SJCRH30 (cell line): ENCODE data around the gene CAMTA1. TPM values are rescaled to one million over a fixed set of nuclear protein-coding genes. Genes with fewer than 3 reads are reported as not detected.
A peak's percentile ranks its signal among the peaks of the same experiment; 100 is the strongest.

Experiments used
- DNase-seq, 2 experiments: peaks; one replicate each; pipeline ENCODE4 v3.0.0-alpha.2; 2015 to 2020
- H3K27ac ChIP-seq: fragments of 250-450 bp; sonication (Bioruptor Pico); 2 replicates; pipeline ENCODE4 v1.5.1; 2020; ENCODE audit warnings: mild to moderate bottlenecking, moderate library complexity
- H3K27me3 ChIP-seq: fragments of 250-450 bp; sonication (Bioruptor Pico); 2 replicates; pipeline ENCODE4 v1.5.1; 2020; ENCODE audit warnings: mild to moderate bottlenecking, moderate library complexity
- H3K36me3 ChIP-seq: fragments of 250-450 bp; sonication (Bioruptor Pico); 2 replicates; pipeline ENCODE4 v1.5.1; 2020; ENCODE audit warnings: mild to moderate bottlenecking, moderate library complexity
- H3K4me1 ChIP-seq: fragments of 250-450 bp; sonication (Bioruptor Pico); 2 replicates; pipeline ENCODE4 v1.5.1; 2020; ENCODE audit warnings: mild to moderate bottlenecking, moderate library complexity
- H3K4me3 ChIP-seq: fragments of 250-450 bp; sonication (Bioruptor Pico); 2 replicates; pipeline ENCODE4 v1.5.1; 2020; ENCODE audit warnings: mild to moderate bottlenecking, moderate library complexity
- H3K9me3 ChIP-seq: fragments of 250-450 bp; sonication (Bioruptor Pico); replicated peaks from 2 replicates; pipeline ENCODE4 v1.5.1; 2020; ENCODE audit warnings: mild to moderate bottlenecking, moderate library complexity
- total RNA-seq: library from RNA; depleted of rRNA; stranded (reverse); fragments of >200 nt; shearing (Covaris generic); gene quantifications from 2 replicates; pipeline ENCODE4 v1.2.3, GENCODE V29; 2014

The CAMTA1 gene
- total RNA-seq, 1 experiment from 2014 or later = 153 TPM

DNA sequence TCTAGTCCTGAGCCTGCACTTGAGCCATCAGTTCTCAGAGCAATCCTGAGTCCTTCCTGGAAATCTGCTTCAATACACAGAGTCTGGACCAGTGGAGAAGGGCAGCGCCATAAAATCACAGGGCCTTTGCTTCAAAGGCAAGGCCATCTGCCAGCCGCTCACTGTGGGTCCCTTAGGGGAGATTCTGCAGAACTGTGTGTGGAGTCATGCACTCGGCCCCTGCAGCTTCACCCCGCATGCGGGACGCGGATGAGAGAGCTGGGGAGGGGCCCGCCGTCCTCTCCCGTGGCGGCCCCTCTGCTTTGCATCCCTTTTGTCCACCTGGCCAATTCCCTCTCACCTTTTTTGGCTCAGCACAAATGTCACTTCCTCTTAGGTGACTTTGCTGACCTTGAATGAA lies 674.7 kb downstream of the CAMTA1 start:
- Histone ChIP-seq H3K27me3 (peaks cover 4% of the 10 kb centered on the region; the same call in 1 of the 2 replicates), H3K27ac (no peak overlapping the region), H3K4me1 (peaks cover 16% of the 10 kb centered on the region; the same call in 1 of the 2 replicates), H3K9me3 (no peaks in the 10 kb centered on the region), H3K4me3 (no peak overlapping the region), H3K36me3 (no peaks in the 10 kb centered on the region)
- no peak for DNase-seq

DNA sequence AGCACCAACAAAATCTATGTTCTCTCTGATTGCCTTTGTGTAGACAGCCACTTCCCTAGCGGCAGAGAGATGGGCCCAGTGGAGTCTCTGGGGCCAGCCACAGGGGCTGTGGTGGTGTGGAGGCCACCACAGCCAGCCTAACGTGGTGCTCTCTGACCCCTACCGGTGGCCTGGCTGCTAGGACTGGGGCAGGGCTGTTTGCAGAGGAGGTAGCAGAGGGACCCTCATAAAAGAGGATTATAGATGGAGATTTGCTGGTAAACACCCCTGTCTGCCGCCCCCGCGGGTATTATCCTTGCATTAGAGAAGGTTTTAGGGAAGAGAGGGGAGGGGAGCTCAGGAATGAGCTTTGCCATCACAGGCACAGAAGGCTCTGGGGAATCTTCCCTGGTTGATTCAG lies 675.6 kb downstream of the CAMTA1 start:
- Histone ChIP-seq H3K36me3 (no peaks in the 10 kb centered on the region), H3K4me1 (peaks cover 8% of the 10 kb centered on the region; the same call in 1 of the 2 replicates), H3K27me3 (no peaks in the 10 kb centered on the region; the same call in 1 of the 2 replicates), H3K27ac (no peak overlapping the region), H3K4me3 (no peak overlapping the region), H3K9me3 (no peaks in the 10 kb centered on the region)
- DNase-seq = no peak

DNA sequence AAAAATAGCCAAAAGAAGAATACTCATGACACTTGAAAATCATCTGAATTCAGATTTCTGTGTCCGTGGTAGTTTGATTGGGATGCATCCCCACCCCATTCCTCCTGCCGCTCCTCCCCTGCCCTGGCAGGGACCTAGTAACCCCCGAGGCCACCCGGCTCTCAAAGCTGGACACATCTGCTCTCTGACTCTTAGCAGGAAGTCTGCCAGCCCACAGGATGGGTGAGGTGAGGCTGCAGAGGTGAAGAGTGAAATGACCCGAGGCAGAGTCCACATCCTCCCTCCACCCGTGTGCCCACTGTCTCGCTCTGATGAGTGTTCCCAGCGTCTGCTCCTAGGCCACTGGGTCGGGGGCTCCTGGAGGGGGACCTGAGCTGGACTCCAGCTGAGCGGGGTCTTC lies 677.4 kb downstream of the CAMTA1 start:
- Histone ChIP-seq H3K27ac (no peak overlapping the region), H3K4me1 (peaks cover 7% of the 10 kb centered on the region; the same call in 1 of the 2 replicates), H3K9me3 (no peaks in the 10 kb centered on the region), H3K27me3 (no peaks in the 10 kb centered on the region), H3K4me3 (no peak overlapping the region), H3K36me3 (no peaks in the 10 kb centered on the region)
- no peak for DNase-seq

DNA sequence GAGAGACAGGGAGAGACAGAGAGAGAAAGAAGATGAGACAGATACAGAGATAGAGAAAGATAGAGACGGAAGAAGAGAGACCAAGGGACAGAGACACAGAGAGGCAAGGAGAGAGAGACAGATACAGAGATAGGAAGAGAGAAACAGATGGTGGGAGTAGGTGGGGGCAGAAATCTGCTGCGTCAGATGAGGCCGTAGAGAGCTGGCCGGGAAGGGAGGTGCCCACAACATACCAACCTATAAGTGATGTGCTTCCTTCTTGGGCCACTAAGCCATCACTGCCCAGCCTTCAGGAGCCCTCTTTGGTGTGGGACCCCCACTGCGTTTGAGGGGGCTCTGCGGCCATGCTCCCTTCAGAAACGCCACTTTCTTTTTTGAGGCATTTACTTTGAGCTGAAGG lies 678.3 kb downstream of the CAMTA1 start:
- no peak overlapping the region for H3K27ac ChIP-seq
- H3K27me3 ChIP-seq = no peaks in the 10 kb centered on the region
- peaks cover 13% of the 10 kb centered on the region for H3K4me1 ChIP-seq
- H3K9me3 ChIP-seq = no peaks in the 10 kb centered on the region
- H3K4me3 ChIP-seq = no peak overlapping the region
- no peak for DNase-seq
- H3K36me3 ChIP-seq = no peaks in the 10 kb centered on the region

DNA sequence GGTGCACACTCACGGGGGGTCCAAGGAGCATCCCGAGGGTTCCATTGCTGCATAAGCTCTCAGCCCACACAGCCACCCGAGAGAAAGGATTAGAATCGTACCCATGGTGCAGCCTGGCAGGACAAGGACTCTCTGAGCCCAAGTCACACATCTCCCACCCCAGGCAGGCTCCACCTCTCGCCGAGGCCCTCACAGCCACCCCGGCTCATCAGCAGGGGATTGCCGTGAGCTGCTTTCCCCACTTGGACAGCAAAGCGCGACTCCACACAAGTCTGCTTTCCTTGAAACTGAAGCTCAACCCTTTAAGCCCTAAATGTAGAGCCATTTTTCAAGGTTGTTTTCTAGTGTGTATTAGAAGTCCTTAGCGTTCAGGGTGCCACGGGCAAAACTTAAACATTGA lies 679.5 kb downstream of the CAMTA1 start:
- no peaks in the 10 kb centered on the region for H3K9me3 ChIP-seq
- H3K4me3 ChIP-seq = no peak overlapping the region
- H3K27ac ChIP-seq = no peak overlapping the region
- no peaks in the 10 kb centered on the region for H3K27me3 ChIP-seq
- no peaks in the 10 kb centered on the region for H3K36me3 ChIP-seq
- H3K4me1 ChIP-seq = peaks cover 25% of the 10 kb centered on the region
- DNase-seq = no peak

DNA sequence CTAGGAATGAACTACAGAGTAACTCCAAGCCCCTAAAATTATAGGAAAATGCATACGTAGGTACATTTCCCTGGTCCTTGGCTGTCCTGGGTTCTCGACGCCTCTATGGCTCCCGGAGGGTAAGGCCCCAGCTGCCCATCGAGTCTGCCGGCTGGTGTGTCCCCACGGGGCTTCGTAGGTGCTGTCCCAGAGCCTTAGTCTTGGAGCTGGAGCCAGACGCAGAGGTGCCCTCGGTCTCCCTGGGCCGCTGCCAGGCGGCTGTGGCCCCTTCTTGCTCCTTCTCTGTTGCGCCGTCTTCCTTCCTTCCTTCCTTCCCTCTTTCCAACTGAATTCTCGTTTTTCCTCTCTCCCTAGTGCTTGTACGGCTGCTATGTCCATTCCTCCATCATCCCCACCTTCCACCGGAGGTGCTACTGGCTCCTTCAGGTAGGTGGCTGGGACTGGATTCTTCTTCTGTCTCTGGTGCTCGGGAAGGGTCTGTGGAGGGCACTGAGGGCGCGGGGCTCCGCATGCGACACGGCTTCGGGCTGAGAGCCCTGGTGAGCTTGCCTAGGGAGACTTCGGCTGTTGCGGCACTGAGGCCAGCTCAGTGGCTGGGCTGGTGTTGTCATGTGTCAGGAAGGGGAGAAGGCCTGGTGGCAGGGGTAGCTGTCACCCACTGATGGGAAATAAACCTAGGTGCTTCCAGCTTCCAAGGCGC lies 682.4 kb downstream of the CAMTA1 start:
- no peaks in the 10 kb centered on the region for H3K27me3 ChIP-seq
- peaks cover 43% of the 10 kb centered on the region for H3K4me1 ChIP-seq
- no peak overlapping the region for H3K4me3 ChIP-seq
- no peak for DNase-seq
- no peaks in the 10 kb centered on the region for H3K36me3 ChIP-seq
- peak overlapping the region; percentile 87; the same call in 1 of the 2 replicates for H3K27ac ChIP-seq
- H3K9me3 ChIP-seq = no peaks in the 10 kb centered on the region

DNA sequence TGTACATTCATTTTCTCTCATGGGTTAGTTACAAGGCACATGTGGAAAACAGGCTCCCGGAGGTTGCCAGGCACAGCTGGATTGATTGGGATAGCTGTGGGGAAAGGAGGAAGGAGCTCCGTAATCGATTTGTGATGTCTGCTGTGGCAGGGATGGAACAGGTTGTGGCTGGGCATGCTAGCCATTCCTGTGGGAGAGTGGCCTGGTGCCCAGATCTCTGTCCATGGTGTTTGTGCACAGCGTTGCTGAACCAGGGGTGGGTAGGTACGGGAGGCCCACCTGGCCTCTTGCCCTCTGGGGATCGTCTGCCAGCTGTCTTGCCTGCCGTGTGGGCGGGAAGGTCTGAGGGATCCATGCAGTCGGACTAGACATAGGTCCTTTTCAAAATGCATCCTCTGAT lies 683.0 kb downstream of the CAMTA1 start:
- Histone ChIP-seq H3K4me3 (no peak overlapping the region), H3K9me3 (no peaks in the 10 kb centered on the region), H3K36me3 (no peaks in the 10 kb centered on the region), H3K4me1 (peaks cover 40% of the 10 kb centered on the region), H3K27ac (peak overlapping the region; percentile 87), H3K27me3 (no peaks in the 10 kb centered on the region)
- DNase-seq = peak; percentile 45 to 57

DNA sequence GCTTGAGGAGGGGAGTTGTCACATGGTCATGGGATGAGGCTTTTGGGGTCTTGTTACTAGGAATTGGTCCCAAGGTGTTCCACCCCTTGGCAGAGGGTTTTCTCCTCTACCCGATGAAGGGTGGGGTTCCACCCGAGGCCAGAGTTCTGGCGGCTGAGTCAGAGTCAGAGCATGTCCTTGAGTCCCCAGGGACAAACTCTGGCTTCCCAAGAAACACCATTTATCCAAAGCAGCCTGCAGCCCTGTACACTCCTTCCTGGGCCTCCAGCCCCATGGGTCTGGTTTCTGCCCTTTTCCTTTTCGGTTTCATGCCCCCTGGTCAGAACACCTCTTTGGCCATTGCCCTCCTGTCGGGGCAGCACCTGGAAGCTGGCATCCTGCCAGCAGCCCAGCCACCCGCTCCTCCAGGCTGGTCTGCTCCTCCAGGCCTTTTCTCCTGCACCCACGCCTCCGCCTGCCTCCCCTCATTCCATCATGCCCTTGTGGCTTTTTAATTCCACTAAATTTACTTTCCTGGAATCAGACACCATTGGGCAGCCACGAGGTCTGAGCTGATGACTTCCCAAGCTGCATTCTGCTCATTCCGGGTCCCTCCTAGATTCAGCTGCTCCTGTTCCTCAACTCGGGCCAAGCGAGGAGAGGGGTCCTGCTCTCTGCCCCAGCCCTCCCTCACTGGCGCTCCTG lies 684.1 kb downstream of the CAMTA1 start:
- Histone ChIP-seq H3K27ac (peak overlapping the region; percentile 87), H3K4me3 (no peak overlapping the region)
- DNase-seq = peak; percentile 91 to 95

DNA sequence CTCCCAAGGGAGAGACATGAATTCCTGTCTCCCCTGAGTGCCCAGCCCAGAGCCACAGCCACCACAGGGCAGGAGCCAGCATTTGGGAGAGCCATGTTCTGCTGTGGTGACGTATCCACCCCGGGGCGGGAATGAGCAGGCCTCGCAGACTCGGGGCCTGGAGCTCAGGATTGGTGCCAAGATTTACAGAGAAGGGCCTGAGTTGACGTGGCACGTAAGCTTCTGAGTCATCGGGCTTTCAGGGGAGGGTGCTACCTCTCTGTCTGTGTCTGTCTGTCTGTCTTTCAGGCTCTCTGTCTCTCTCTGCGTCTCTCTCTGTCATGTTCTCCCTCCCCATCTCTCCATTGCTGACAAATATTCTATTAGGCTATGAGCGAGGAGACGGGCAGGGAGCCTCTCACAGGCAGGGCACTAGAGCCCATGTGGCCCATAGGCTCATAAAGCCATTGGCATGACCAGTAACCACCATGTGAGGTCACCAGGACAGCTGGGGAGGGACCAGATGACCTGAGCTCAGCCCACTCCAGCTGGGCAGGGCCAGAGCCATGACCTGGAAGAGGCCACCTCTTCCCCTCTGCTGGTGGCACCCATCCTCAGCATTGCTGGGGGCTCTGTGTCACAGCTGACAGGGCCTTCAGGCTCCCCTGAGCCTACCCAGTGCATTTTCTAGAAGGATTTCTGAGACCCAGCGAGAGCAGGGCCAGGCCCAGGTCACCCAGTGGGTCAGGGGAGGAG lies 685.8 kb downstream of the CAMTA1 start:
- Histone ChIP-seq H3K36me3 (no peaks in the 10 kb centered on the region), H3K9me3 (no peaks in the 10 kb centered on the region), H3K4me1 (peaks cover 40% of the 10 kb centered on the region), H3K4me3 (no peak overlapping the region), H3K27ac (peak overlapping the region; percentile 87), H3K27me3 (no peaks in the 10 kb centered on the region)
- peak; percentile 83 to 85 for DNase-seq

More for the DNA sequence above, 684.1 kb downstream of the CAMTA1 start:
- Histone ChIP-seq H3K4me1 (peaks cover 40% of the 10 kb centered on the region), H3K9me3 (no peaks in the 10 kb centered on the region), H3K36me3 (no peaks in the 10 kb centered on the region), H3K27me3 (no peaks in the 10 kb centered on the region)

DNA sequence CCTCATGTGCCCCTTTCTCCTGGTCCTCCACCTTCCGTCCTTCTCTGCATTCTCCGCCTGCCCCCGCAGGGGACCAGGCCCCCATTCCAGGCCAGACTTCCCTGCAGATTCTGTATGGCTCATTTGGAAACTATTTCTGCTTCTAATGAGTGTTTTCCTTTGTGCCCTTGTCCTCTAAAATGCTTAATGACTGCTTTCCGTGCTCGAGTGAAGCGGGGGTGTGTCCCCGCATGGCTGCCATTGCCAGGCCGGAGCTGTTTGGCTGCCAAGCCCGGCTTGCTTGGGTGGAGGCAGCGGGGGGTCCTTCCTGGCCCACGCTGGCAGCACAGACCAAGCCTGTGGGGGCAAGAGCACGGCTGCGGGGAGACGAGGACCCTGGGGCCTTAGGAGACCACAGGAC lies 686.6 kb downstream of the CAMTA1 start:
- H3K36me3 ChIP-seq = no peaks in the 10 kb centered on the region
- no peaks in the 10 kb centered on the region for H3K27me3 ChIP-seq
- no peak for DNase-seq
- H3K9me3 ChIP-seq = no peaks in the 10 kb centered on the region
- H3K4me3 ChIP-seq = no peak overlapping the region
- peaks cover 40% of the 10 kb centered on the region for H3K4me1 ChIP-seq
- peak overlapping the region; percentile 87 for H3K27ac ChIP-seq

DNA sequence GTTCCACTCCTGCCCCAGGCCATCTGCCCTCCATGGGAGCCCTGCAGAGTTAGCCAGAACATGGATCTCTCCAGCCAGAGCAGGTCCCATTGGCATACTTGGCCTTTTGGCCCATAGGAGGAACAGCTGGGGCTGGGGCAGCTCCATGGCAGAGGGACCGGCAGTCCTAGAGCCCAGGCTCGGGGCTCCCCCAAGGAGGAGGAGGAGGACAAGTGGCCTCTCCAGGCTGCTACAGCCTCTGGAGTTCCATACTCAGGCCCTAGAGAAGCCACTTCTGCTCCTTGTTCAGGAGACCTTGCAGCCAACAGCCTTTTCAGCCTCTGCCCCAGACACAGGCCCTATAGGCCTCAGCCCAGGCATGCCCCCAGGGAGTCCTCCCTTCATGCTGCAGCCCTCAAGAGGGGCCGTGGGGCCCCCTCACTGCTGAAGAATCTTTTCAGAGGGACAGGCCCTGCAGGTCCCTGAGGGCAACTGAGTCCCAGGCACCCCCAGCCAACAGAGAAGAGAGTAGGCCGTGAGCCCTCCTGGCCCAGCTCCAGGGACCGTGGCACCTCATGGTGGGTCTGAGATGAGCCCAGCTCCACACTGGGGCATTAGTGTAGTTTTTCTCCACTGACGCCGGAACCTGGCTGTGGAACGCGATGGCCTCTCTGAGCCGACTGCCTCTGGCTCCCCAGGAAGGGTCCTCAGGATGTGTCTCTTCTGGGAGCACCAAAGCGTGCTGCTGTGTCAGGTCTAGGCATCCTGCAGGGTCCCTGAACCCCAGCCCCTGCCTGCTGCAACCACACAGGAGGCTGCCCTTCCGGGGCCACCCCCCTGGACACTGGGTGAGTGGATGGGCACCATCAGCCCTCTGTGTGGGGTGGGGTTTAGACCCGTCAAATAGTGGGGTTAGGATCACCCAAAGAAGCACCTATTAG lies 688.2 kb downstream of the CAMTA1 start:
- peaks cover 35% of the 10 kb centered on the region for H3K4me1 ChIP-seq
- H3K36me3 ChIP-seq = no peaks in the 10 kb centered on the region
- H3K4me3 ChIP-seq = no peak overlapping the region
- no peak for DNase-seq
- H3K27me3 ChIP-seq = no peaks in the 10 kb centered on the region
- no peaks in the 10 kb centered on the region for H3K9me3 ChIP-seq
- no peak overlapping the region for H3K27ac ChIP-seq

DNA sequence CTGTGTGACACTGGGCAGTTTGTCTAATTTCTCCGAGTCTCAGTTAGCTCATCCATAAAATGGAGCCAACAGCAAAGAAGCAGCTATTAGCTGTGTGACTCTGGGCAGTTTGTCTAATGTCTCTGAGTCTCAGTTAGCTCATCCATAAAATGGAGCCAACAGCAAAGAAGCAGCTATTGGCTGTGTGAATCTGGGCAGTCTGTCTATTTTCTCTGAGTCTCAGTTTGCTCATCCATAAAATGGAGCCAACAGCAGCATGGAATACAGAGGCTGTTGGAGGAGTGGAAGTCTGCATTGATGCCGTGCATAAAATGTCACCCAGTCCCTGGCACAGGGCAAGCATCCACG lies 688.9 kb downstream of the CAMTA1 start:
- H3K9me3 ChIP-seq = no peaks in the 10 kb centered on the region
- peaks cover 29% of the 10 kb centered on the region for H3K4me1 ChIP-seq
- no peak for DNase-seq
- no peaks in the 10 kb centered on the region for H3K36me3 ChIP-seq
- no peak overlapping the region for H3K27ac ChIP-seq
- H3K27me3 ChIP-seq = no peaks in the 10 kb centered on the region
- no peak overlapping the region for H3K4me3 ChIP-seq

DNA sequence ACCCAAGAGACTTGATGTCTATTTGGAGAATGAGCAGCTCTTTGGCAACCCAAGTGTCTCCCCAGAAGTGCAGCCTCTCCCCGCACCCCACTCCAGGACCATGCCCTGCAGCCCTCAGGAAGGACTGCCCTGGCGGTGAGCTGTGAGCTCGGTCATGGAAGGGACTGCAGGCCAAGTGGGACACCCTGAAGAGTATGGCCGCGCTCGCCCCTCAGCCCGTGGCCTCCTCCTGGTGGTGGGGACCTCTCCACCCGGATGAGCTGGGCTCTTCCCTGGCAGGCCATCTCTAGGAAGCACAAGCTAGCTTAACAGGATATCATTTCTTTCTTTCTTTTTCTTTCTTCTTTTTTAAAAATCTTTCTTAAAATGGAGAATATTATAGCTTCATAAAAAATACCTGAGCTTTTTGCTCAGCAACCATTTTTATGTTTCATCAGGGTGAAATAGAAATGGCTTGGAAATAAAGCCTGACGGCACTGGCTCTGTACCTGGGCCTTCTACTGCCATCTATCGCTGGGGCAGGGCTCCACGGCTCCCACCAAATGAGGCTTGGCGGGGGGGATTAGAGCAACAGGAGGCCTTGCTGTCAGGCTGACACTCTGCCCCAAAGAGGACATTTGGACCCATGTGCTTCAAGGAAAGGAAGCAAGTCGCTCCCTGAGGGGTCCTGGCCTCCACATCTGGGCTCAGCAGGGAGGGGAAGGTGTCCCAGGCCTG lies 689.7 kb downstream of the CAMTA1 start:
- peak; percentile 41 to 55 for DNase-seq
- no peak overlapping the region for H3K27ac ChIP-seq
- no peaks in the 10 kb centered on the region for H3K9me3 ChIP-seq
- H3K27me3 ChIP-seq = no peaks in the 10 kb centered on the region
- H3K4me3 ChIP-seq = no peak overlapping the region
- H3K36me3 ChIP-seq = no peaks in the 10 kb centered on the region
- H3K4me1 ChIP-seq = peaks cover 20% of the 10 kb centered on the region

DNA sequence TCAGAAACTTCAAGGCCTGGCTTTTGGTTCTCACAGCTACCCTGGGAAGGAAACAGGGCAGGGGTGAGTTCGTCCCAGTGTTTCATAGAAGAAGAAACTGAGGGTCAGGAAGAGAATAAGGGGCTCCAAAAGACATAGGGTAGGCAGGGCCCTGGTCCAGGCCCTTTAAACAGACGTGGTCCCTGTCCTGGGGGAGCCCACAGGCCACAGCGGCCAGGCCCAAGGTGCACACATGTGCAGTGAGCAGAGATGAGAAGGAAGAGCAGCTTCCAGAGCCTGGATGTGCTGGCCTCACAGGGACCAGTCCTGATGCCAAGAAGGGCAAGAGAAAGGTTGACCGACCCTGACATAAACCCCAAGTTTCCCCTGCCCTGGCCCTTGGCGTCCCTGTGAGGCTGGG lies 690.4 kb downstream of the CAMTA1 start:
- no peaks in the 10 kb centered on the region for H3K9me3 ChIP-seq
- peaks cover 13% of the 10 kb centered on the region for H3K4me1 ChIP-seq
- no peaks in the 10 kb centered on the region for H3K36me3 ChIP-seq
- no peak overlapping the region for H3K27ac ChIP-seq
- no peak for DNase-seq
- no peak overlapping the region for H3K4me3 ChIP-seq
- H3K27me3 ChIP-seq = no peaks in the 10 kb centered on the region
